Activated B cell treated with CpG ODN at 0.5 μM for 24 hours (primary cell): Measurements from ENCODE around the gene FIS1. TPM values are rescaled to one million over a fixed set of nuclear protein-coding genes. Genes with fewer than 3 reads are reported as not detected.
"Not testable (repeated sequence)": the region's sequence is repeated elsewhere in the genome, so short reads cannot be mapped to it uniquely, and the experiment has no call there.

ENCODE experiments used
- ATAC-seq: fragments of 200-7000 bp; cut with Tn5 transposase; one replicate; pipeline ENCODE4 v1.10.0; 2021; ENCODE audit warnings: low read depth, mild to moderate bottlenecking, moderate library complexity
- CTCF ChIA-PET: fragments of 350-600 bp; sonication (Branson Sonifier 250); formaldehyde crosslinking; loops from one replicate; lab custom pipeline; 2021; ENCODE audit warnings: antibody characterized with exemption; lab: Charles Lee
- POLR2A ChIA-PET: fragments of 350-600 bp; sonication (Branson Sonifier 250); formaldehyde crosslinking; loops from one replicate; lab custom pipeline; 2021; ENCODE audit warnings: antibody characterized with exemption; lab: Charles Lee
- DNase-seq: peaks from one replicate; pipeline ENCODE4 v3.0.0; 2022
- H3K27ac Mint-ChIP-seq: one replicate; pipeline ENCODE4 v1.8.0; 2020; ENCODE audit warnings: mixed read lengths
- H3K27me3 Mint-ChIP-seq: one replicate; pipeline ENCODE4 v1.8.0; 2021; ENCODE audit warnings: mixed read lengths
- H3K36me3 Mint-ChIP-seq: one replicate; pipeline ENCODE4 v1.8.0; 2021; ENCODE audit warnings: low read depth, mixed read lengths
- H3K4me1 Mint-ChIP-seq: one replicate; pipeline ENCODE4 v1.8.0; 2021; ENCODE audit warnings: mixed read lengths
- H3K4me3 Mint-ChIP-seq: one replicate; pipeline ENCODE4 v1.8.0; 2020; ENCODE audit warnings: mild to moderate bottlenecking, mixed read lengths
- H3K9me3 Mint-ChIP-seq: one replicate; pipeline ENCODE4 v1.8.0; 2020; ENCODE audit warnings: mixed read lengths
- CTCF ChIP-seq: fragments of 200-600 bp; IDR thresholded peaks from one replicate; pipeline ENCODE4 v1.8.0; 2022; ENCODE audit warnings: antibody characterized with exemption, mild to moderate bottlenecking
- intact Hi-C: fragments of 100-400 bp; cut with micrococcal nuclease; formaldehyde crosslinking; loops from one replicate; pipeline ENCODE4 v1.15.1; 2024
- total RNA-seq: library from RNA; stranded (reverse); gene quantifications from 2 replicates; pipeline ENCODE4 v1.2.3, GENCODE V29; 2022

The FIS1 gene
- total RNA-seq, 1 donor from 2014 or later: 113 TPM

- intact Hi-C loops: no loop called here
- H3K36me3 Mint-ChIP-seq: peaks cover 48% of the 10 kb centered on the region
- DNase-seq: no peak
- H3K4me3 Mint-ChIP-seq: no peak overlapping the region
- CTCF ChIA-PET: no interaction called here
- TF ChIP-seq CTCF: no peak
- no peaks in the 10 kb centered on the region for H3K27me3 Mint-ChIP-seq
- POLR2A ChIA-PET: no interaction called here
- no peaks in the 10 kb centered on the region for H3K4me1 Mint-ChIP-seq
- no peak for ATAC-seq
- H3K9me3 Mint-ChIP-seq: no peaks in the 10 kb centered on the region
- H3K27ac Mint-ChIP-seq: no peak overlapping the region
Observed at GRCh38 chr7:101210143-101210542, 34.7 kb downstream of the FIS1 start.

GRCh38 chr7:101208794-101209193, 36.1 kb downstream of the FIS1 start:
- Mint-ChIP-seq H3K36me3 (peaks cover 40% of the 10 kb centered on the region), H3K9me3 (no peaks in the 10 kb centered on the region), H3K27ac (no peak overlapping the region), H3K4me3 (no peak overlapping the region), H3K4me1 (peaks cover 3% of the 10 kb centered on the region), H3K27me3 (no peaks in the 10 kb centered on the region)
- DNase-seq (no peak), ATAC-seq (no peak)
- intact Hi-C loops: no loop called here
- CTCF ChIA-PET: no interaction called here
- POLR2A ChIA-PET: interaction anchor here (0.7 kb wide), 1 partner anchor 124 kb away, joined by 4 read pairs; no protein-coding TSS in a partner anchor
- TF ChIP-seq CTCF: no peak

- Mint-ChIP-seq H3K27me3 (peaks cover 5% of the 10 kb centered on the region), H3K27ac (no peak overlapping the region), H3K4me3 (no peak overlapping the region), H3K4me1 (peaks cover 15% of the 10 kb centered on the region), H3K9me3 (no peaks in the 10 kb centered on the region), H3K36me3 (peaks cover 39% of the 10 kb centered on the region)
- ChIA-PET CTCF (no interaction called here), POLR2A (no interaction called here)
- ATAC-seq (no peak), DNase-seq (no peak)
- no peak for TF ChIP-seq CTCF
- intact Hi-C loops: no loop called here
Observed at GRCh38 chr7:101207459-101207858, 37.4 kb downstream of the FIS1 start.

- no peak for ATAC-seq
- Mint-ChIP-seq H3K36me3 (peaks cover 34% of the 10 kb centered on the region), H3K27me3 (peaks cover 5% of the 10 kb centered on the region), H3K27ac (no peak overlapping the region), H3K9me3 (no peaks in the 10 kb centered on the region), H3K4me1 (peaks cover 18% of the 10 kb centered on the region), H3K4me3 (no peak overlapping the region)
- no peak for TF ChIP-seq CTCF
- intact Hi-C loops: no loop called here
- ChIA-PET POLR2A (no interaction called here), CTCF (no interaction called here)
- DNase-seq: no peak
Observed at GRCh38 chr7:101206665-101207042, 38.2 kb downstream of the FIS1 start.

GRCh38 chr7:101205901-101206664, 38.8 kb downstream of the FIS1 start:
- POLR2A ChIA-PET: no interaction called here
- CTCF ChIA-PET: no interaction called here
- H3K27ac Mint-ChIP-seq: no peak overlapping the region
- no peaks in the 10 kb centered on the region for H3K9me3 Mint-ChIP-seq
- no peak for ATAC-seq
- peaks cover 29% of the 10 kb centered on the region for H3K36me3 Mint-ChIP-seq
- H3K4me1 Mint-ChIP-seq: peaks cover 20% of the 10 kb centered on the region
- no peak overlapping the region for H3K4me3 Mint-ChIP-seq
- intact Hi-C loops: no loop called here
- no peak for DNase-seq
- TF ChIP-seq CTCF: no peak
- H3K27me3 Mint-ChIP-seq: peaks cover 7% of the 10 kb centered on the region

- H3K4me3 Mint-ChIP-seq, H3K27ac Mint-ChIP-seq, DNase-seq, intact Hi-C loops, ATAC-seq, H3K9me3 Mint-ChIP-seq: not testable (repeated sequence)
- Mint-ChIP-seq H3K27me3 (peaks cover 17% of the 10 kb centered on the region), H3K36me3 (peaks cover 15% of the 10 kb centered on the region), H3K4me1 (peaks cover 22% of the 10 kb centered on the region)
- ChIA-PET POLR2A (interaction anchor here (0.6 kb wide), 1 partner anchor 29 kb away, joined by 3 read pairs; no protein-coding TSS in a partner anchor), CTCF (interaction anchor here (0.9 kb wide), 1 partner anchor 60 kb away, joined by 3 read pairs; no protein-coding TSS in a partner anchor)
Observed at GRCh38 chr7:101203740-101204738, 40.8 kb downstream of the FIS1 start.
